Activated CD4-positive, CD25-positive, alpha-beta regulatory T cell treated with anti-CD3 and anti-CD28 coated beads, Interleukin-2, amount 50 U/mL, for 24 hours (primary cell): ENCODE data around the gene TBCC.

Experiments used
- ATAC-seq, 2 donors: fragments of 150-1000 bp; cut with Tn5 transposase; one replicate each; pipeline ENCODE4 v1.10.0; 2021; ENCODE audit warnings: mild to moderate bottlenecking in 1 of 2, moderate library complexity in 1 of 2

The TBCC gene, protein sequence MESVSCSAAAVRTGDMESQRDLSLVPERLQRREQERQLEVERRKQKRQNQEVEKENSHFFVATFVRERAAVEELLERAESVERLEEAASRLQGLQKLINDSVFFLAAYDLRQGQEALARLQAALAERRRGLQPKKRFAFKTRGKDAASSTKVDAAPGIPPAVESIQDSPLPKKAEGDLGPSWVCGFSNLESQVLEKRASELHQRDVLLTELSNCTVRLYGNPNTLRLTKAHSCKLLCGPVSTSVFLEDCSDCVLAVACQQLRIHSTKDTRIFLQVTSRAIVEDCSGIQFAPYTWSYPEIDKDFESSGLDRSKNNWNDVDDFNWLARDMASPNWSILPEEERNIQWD

DNA sequence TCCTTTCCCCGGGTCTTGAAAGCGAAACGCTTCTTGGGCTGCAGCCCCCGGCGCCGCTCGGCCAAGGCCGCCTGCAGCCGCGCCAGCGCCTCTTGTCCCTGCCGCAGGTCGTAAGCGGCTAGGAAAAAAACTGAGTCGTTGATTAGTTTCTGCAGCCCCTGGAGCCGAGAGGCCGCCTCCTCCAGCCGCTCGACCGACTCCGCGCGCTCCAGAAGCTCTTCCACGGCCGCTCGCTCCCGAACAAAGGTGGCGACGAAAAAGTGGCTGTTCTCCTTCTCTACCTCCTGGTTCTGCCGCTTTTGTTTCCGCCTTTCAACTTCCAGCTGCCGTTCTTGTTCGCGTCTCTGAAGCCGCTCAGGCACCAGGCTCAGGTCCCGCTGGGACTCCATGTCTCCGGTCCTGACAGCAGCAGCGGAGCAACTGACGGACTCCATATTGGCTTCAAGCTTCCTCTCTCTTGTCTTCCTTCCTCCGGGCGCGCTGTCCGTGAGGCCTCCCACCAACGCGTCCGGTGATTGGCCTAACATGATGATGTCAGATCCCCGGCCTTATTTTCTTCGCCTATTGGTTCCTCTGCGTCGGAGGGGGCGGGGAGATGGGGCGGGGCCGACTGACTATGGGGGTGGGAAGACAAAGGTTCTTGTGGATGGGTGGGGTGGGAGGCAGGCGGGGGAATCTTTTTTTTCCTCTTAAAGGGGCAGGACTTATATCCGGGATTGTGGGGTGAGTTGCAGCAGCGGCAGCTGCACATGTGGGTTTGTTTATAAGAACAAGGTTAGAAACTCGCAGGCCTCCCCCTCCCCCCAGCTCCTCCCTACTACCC lies at the start of gene TBCC:
Gene TBCC, minus strand, starts transcription at position 464 of the 823 bp plus-strand sequence. Its CDS starts 30 bp downstream, at position 434.
- peak; percentile 82 for ATAC-seq

DNA sequence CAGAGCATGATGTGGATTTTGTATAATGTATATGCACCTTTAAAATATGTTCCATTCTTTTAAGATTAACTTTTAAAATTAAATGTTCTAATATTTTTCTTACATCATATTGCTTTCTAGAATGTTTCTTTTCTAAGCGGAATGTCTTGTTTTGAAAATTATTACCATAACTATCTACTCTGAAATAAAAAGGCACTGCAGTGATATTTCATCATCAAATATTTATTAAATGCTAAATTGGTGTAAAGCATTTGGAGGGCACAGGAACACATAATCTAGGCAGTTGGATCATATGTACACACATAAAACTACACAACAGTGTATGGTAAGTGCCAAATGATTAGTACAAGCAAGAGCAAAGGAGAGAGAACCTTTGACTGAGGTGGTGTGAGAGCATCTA lies 49.7 kb upstream of the TBCC start:
- ATAC-seq: no peak

DNA sequence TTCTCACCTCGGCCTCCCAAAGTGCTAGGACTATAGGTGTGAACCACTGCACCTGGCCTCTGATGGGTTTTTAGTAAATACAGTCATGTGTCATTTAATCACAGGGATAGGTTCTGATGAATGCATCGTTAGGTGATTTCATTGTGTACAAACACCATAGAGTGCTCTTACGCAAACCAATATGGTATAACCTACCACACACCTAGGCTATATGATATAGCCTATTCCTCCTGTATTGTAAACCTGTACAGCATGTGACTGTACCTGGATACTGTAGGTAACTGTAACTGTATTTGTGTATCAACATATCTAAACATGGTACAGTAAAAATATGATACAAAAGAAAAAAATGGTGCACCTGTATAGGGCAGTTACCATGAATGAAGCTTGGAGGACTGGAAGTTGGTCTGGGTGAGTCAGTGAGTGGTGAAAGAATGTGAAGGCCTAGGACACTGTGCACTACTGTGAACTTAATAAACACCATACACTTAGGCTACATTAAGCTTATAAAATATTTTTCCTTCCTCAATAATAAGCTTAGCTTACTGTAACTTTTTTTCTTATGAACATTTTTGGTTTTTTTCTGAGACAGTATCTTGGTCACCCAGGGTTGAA lies 45.9 kb upstream of the TBCC start:
- peak in 1 of 2 donors; percentile 16 for ATAC-seq

DNA sequence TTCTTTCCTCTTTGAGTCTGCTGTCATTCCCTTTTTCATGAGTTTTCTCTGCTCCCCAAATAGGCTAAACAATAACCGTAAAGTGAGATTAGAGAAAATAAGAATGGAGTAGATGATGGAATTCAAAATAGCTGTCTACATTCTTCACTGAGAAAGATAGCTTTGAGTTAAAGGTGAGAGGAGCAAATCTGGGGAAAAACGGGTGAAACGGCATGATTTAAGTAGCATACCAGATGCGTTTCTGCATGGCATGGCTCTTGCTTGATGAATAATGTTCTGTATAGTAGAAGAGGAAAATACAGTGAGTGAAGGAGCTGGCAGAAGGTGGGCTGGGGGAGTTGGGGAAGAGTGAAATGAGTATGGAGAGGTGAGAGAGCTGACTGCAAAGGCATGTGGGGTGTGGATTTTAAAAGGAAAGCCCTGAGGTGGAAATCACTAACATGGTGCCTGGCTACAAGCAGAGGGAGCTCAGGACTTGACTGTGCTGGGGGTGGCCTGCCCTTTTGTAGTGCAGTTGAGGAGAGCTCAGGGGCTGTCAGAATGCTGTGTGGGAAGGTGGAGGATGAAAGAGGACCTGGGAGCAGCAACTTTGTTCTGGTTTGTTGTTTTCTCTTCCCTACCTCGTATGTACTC lies 44.8 kb upstream of the TBCC start:
- ATAC-seq: peak in 1 of 2 donors; percentile 31

DNA sequence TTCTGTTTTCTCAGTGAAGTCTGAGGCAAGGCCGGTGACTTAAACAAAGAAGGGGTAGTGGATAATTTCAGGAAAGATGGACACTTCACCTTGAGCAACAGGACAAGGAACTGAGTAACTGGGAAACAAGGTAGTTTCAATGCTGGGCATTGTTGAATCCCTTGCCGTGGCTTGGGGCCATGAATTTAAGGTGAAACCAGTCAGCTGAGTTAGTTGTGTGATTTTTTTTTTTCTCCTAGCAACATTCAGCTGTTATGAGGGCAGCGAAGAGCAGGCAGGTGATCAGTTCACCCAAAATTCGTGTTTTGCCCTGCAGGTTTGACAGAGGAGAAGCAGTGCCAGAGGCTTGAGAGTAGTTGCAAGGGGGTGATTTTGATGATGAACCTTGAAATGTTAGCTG lies 42.8 kb upstream of the TBCC start:
- no peak for ATAC-seq

DNA sequence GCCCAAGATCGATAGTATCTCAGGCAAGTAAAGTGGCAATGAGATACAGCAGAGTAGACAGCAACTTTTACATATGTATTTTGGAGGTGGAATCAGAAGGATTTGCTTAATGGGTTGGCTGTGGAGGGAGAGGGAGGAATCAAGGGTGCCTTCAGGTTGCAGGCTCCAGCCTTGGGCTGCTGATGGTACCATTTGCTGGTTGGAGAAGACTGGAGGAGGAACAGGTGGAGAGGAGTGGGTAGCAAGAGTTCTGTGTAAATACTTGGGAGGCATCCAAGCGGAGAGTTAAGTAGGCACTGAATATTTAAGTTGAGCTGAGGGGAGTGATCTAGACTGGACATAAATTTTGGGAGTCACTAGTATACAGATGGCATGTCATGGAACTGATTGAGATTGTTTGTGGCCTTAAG lies 41.2 kb upstream of the TBCC start:
- ATAC-seq: no peak

DNA sequence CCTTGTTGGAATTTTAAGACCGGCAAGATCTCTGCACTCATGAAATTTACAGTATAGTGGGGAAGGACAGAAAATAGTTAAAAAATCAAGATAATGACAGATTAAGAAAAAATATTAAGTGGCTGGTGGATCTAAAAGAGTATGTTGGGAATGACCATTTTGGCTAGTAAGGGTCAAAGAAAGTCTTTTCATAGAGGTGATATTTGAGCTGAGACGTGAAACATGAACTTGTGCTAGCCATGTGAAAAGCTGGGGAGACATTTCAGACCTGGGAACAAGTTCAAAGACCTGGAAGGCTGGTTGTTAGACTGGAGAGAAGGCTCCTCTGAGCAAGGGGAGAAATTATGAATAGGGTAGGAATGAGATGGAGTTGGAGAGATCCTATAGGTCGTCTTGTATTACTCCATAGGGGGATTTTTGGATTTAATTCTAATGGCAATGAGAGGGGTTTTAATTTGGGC lies 40.7 kb upstream of the TBCC start:
- ATAC-seq: no peak

DNA sequence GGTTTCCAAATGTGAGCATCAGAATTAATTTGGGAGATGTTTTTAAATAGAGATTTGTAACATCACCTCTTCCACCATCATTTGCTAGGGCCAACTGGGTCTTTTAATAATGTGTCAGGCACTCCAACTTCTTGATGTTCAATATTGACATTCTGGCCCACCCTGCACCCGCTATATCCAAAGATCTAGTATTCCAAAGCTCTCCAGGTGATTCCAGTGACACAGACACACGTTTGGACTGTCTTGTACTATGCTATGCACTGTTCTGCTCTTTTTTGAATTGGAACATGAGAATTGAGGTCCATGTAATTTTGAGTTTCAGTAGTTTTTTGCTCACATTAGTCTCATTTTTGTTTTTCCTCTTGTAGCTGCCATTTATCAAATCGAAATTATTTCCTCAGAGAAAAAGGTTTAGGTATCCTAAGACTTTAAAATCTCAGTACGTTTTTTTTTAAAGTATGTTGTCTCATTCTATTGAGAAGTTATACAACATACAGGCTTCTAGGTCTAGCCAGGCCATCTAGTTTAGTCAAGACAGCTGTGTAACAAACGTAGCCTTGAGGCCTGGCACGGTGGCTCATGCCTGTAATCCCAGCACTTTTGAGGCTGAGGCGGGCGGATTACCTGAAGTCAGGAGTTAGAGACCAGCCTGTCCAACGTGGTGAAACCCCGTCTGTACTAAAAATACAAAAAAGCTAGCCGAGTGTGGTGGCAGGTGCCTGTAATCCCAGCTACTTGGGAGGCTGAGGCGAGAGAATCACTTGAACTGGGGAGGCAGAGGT lies 39.0 kb upstream of the TBCC start:
- no peak for ATAC-seq

DNA sequence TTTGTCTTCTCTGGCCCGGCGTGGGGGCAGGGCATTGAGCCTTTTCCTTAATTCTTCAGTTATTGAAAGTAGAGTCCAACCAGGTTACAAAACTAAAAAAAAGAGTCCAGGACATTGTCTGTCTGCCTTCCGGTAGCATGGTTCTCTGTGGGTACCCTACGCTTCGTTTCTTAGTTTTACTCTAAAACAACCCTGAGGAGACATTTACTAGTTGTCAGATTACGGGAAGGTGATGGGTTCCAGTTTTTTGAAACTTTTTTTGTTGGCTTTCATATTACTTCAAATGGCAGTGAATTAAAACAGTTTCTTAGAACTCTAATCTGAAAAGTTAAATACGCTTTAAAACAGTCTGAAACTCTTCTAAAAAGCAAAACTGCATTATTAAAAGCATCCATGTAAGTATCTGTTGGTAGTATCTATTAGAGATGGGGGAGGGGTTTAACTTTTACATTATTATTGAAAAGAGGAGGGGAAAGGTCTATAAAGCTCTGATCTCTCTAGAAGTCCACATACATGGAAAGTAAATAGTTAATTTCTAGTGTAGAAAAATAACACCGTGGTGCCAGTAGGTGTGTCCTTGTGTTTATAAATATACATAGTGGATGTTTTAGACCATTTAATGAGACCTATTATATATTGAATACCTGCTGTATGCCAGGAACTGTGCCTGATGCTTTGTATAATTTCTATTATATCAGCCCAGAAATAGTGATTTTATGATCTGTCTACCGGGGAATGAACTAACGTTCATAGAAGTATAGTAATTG lies 38.2 kb upstream of the TBCC start:
- no peak for ATAC-seq

DNA sequence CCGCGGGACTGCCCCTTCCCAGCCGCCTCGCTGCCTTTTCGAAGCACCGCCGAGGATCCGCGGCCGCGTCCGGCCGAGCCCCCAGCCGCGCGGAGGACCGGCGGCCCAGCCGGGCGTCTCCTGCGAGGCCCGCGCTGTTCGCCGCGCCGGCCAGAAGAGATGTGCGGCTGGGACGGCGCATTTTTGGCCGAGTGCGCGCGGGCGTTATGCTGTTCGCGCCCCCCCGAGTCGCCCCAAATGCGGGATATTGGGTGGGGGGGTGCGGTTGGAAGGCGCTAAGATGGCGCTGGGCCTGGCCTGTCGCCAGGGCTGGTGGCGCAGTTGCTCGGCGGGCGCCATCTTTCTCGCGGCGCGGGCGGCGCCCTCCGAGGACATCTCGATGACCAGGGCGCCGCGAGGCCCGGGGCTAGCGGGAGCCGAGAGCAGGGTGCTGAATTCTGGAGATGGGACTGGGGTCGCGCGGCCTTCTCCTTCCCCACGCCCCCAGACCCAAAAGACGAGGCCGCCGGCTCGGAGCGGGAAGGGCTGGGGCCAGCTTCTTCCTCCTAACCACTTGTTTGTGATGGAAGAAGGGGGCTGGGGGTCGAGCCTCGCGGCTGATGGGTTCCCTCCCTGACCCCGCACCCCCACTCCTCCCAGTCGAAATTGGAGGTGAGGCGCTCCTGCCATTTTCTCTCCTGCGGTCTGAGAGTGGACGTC lies 37.4 kb upstream of the TBCC start:
- ATAC-seq: peak; percentile 54 to 63

DNA sequence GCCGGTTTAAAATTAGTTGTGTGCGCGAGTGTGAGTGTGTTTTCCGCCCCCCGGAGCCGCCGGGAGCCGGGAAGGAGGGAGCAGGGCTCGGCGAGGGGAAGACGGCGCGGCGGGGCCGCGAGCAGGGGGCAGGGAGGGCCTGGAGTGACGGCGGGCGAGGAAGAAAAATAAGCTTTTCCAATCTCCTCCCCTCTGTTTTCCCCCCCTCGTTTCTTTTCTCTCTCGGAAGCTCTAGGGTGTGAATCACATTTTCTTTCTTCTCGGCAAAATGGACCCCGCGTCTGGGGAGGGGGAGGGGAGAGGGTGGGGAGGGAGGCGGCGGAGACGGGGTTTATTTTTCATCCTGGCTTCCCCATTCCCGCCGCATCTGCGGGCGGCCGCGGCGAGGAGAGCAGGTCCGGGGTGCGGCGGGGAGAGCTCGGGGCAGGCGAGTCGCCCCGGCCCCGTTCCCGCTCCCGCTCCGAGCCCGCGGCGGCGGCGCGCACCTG lies 36.8 kb upstream of the TBCC start:
- ATAC-seq: peak; percentile 53 to 55

DNA sequence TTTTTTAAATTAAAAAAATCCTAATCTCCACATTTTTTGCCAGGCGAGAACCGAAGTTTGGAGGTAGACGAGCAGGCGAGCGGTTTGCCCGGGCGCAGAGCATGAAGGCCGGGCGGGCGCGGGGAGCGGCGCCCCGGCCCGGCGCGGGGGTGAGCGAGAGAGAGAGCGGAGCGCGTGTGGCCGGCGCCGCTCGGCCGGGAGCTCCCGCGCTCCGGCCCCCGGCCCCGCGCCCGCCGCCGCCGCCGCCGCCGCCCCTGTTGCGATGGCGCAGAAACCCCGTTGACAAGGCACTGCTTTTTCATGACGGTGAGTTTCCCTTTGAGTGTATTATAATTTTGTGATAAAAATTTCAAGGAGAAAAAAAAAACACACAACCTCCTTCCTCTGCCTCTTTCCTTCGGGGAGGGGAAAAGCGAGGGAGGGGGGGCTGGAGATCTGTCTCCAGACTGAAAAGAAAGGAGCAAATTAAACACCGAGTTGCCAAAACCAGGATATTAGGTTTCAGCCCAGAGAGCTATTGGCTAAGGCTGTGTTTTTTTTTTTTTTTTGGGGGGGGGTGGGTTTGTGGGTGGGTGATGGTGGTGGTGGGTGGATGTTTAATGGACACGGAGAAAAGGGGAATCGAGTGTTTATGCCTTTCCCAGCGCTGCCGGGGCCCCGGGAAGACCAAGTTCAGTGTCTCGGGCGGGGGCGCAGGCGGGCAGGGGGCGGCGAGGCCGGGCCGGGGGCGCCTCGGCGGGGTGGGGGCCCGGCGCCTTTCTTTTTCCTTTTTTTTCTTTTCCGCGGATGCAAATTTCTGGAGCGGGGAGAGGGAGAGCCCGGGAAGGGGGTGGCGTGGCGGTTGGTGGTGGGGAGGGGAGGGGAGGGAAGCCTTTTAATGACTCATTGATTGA lies 36.1 kb upstream of the TBCC start, which contains the start of gene BICRAL:
Gene BICRAL, plus strand, starts transcription at position 257 of the 893 bp plus-strand sequence. CDS start 39,971 bp downstream, outside the sequence.
- peak; percentile 24 to 30 for ATAC-seq

DNA sequence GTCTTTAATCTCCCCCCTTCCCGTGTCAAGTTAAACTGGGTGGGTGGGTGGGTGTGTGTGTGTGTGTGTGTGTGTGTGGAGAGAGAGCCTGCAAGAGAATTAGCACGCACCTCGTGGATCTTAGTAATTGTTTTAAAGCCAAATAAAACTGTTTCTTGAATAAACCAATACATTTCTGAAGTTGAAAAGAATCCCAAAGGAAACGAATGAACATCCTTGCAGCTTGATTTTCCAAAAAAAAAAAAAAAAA lies 35.6 kb upstream of the TBCC start:
- ATAC-seq: no peak

DNA sequence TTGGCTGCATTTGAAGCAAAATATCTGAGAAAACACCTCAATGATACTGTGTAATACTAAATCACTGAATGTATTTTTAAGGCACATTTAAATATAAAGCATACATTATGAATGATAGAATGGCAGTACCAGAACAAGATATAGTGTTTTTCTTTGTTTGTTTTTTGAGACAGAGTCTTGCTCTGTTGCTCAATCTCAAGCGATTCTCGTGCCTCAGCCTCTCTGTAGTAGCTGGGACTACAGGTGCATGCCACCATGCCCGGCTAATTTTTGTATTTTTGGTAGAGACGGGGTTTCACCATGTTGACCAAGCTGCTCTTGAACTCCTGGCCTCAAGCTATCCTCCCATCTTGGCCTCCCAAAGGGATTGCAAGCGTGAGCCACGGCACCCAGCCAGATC lies 33.6 kb upstream of the TBCC start:
- ATAC-seq: no peak

DNA sequence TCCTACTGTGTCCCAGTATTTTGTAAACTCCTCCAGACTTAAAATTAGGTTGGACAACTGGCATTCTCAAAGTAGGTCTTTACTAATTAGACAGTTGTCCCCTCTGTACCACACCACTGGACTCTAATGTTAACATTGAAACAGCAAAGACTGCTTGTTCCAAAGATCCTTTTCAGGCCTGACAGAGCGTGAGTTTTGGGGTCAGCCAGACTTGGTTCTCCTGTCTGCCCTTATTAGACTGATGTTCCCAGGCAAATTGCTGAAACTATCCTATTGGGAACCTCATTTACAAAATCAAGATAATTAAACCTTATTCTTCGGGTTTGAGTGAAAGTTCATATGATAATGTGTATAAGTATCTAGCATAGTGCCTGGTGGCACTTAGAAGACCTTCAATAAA lies 32.2 kb upstream of the TBCC start:
- ATAC-seq: no peak

DNA sequence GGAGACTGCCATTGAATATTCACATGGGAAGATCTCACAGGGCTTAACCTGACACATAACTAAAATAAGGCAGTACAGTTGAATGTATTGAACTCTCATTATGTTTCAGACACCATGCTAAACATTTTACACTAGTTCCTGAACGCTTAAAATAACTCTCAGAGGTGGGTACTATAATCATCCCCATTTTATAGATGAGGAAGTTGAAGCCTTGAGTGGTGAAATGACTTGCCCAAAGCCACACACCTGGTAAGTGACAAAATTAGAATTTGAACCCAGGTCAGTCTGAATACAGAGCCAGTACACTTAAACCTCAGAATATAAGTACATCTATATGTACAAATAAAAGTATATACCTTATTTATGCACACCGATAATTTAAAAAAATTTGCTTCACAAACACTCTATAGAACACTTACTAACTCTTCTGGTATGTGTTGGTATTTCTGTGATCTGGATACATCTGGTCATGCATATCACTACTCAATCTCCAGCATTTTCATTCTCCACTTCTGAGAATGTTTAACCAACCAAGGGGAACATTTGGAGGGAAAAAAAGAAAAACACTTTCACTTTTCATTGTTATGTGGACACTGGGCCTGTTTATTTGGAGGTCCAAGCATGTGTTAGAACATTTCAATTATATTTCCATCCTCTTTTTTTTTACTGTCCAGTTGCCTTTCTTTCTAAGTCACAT lies 31.4 kb upstream of the TBCC start:
- no peak for ATAC-seq

DNA sequence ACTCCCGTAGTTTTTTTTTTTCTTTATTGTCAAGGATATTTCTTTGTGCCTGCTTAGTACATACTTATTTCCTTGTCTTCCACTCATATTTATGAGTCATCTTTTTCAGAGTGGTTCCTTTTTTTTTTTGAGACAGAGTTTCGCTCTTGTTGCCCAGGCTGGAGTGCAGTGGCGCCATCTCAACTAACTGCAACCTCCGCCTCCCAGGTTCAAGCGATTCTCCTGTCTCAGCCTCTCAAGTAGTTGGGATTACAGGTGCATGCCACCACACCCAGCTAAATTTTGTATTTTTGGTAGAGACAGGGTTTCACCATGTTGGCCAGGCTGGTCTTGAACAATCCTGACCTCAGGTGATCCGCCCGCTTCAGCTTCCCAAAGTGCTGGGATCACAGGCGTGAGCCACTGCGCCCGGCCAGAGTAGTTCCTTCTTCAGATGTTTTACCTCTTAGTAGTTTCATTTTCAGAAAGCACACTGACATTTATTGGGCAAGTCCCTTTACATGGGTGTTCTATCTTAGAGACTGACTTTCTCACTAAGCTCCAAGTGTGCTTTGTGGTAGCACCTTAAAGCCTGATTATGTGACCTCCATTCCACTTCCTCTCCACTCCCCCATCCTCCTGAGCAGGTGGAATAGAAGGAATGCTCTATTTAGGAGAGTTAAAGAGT lies 29.1 kb upstream of the TBCC start:
- peak; percentile 62 to 63 for ATAC-seq

DNA sequence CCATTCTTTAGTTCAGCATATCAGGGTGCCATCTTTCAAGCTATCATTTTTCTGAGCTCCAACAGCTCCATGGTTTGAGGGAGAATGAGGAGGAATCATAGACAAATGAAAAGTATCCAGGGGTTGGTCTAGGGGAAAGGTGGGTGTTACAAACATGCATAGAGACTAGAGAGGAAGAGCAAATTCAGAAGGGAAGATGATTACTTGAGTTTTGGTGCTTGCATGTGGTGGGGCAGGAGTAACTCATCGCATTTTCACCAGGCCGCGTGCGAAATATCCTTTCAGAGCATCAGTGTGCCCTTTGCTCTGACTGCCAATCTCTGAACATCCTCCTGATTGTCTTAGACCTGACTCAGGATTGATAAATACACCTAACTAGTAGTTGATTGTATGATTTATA lies 28.3 kb upstream of the TBCC start:
- peak; percentile 22 to 29 for ATAC-seq
